ENCODE measurements around the gene PDXK. TPM values are rescaled to one million over a fixed set of nuclear protein-coding genes. Genes with fewer than 3 reads are reported as not detected.

PDXK gene
- polyA plus RNA-seq, 1 donor (not counting 4 experiments of a cell fraction or from before 2014, with no cell fraction given), result 144 TPM

DNA sequence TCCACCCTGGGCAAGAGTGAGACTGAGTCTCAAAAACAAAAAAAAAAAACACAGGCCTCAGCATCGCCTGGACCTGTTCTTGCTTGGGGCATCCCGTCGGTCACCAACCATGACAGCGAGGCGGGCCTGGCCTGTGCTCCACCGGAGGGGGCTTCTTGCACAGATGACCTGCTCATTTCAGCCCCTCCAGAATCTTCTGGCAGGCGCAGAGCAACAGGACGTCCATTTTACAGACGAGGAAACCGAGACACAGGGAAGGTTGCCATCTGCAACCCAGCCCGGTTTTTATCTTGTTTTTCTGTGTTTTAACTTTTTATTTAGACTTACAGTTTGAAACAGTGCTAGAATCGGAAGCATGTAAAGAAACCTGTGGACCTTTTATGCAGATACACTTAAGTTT, 56.3 kb downstream of the PDXK start:
- peak overlapping the region; percentile 74 for H3K27ac ChIP-seq (ENCODE audit: control insufficient read depth, insufficient read depth, low read length)
- H3K9ac ChIP-seq (ENCODE audit: control insufficient read depth, extremely low read depth, insufficient read depth, low read length), result peak overlapping the region; percentile 89
- dilution Hi-C loops (cut with MboI; ENCODE audit: extremely low pct_ligation_motif_present, low sequenced_read_pairs), result no loop called here
- H3K9me3 ChIP-seq (ENCODE audit: control insufficient read depth, low read depth, low read length), result no peaks in the 10 kb centered on the region
- peaks cover 5% of the 10 kb centered on the region for H4K20me1 ChIP-seq (ENCODE audit: control insufficient read depth, extremely low read depth, insufficient read depth, low read length)
- H3K4me3 ChIP-seq (ENCODE audit: control insufficient read depth in 2 of 3, extremely low read depth in 1 of 3, insufficient read depth in 2 of 3, low read depth in 1 of 3, low read length in 3 of 3), result peak overlapping the region; percentile 71 to 84 (median 82)
- peak overlapping the region; percentile 81 for H3K4me2 ChIP-seq (ENCODE audit: control insufficient read depth, extremely low read depth, insufficient read depth, low read depth, low read length)
- peaks cover 17 to 24% of the 10 kb centered on the region in 2 experiments for H3K36me3 ChIP-seq (ENCODE audit: control insufficient read depth in 2 of 2, extremely low read depth in 1 of 2, insufficient read depth in 2 of 2, low read length in 2 of 2)
- peaks cover 13% of the 10 kb centered on the region for H3K79me2 ChIP-seq (ENCODE audit: control insufficient read depth, insufficient read depth, low read length)
- no peaks in the 10 kb centered on the region for H3K9me1 ChIP-seq (ENCODE audit: control insufficient read depth, extremely low read depth, insufficient read depth, low read length)
- H3K27me3 ChIP-seq (ENCODE audit: control insufficient read depth, extremely low read depth, insufficient read depth, low read length), result no peaks in the 10 kb centered on the region
- FAIRE-seq, result no peak
- DNase-seq (ENCODE audit: low read depth, low spot score), result no peak
- TF ChIP-seq EZH2 (IDR thresholded peaks at IDR 0.05; ENCODE audit: low read length), result no peak
- TF ChIP-seq, protein P1, sequence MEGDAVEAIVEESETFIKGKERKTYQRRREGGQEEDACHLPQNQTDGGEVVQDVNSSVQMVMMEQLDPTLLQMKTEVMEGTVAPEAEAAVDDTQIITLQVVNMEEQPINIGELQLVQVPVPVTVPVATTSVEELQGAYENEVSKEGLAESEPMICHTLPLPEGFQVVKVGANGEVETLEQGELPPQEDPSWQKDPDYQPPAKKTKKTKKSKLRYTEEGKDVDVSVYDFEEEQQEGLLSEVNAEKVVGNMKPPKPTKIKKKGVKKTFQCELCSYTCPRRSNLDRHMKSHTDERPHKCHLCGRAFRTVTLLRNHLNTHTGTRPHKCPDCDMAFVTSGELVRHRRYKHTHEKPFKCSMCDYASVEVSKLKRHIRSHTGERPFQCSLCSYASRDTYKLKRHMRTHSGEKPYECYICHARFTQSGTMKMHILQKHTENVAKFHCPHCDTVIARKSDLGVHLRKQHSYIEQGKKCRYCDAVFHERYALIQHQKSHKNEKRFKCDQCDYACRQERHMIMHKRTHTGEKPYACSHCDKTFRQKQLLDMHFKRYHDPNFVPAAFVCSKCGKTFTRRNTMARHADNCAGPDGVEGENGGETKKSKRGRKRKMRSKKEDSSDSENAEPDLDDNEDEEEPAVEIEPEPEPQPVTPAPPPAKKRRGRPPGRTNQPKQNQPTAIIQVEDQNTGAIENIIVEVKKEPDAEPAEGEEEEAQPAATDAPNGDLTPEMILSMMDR (optimal IDR thresholded peaks at IDR 0.05 in 1 of 3, IDR thresholded peaks at IDR 0.05 in 1 of 3, conservative IDR thresholded peaks at IDR 0.05 in 1 of 3; ENCODE audit: extremely low read depth in 1 of 3, insufficient read depth in 2 of 3, low read length in 3 of 3), result no peak
- H3K4me1 ChIP-seq (ENCODE audit: control insufficient read depth, extremely low read depth, insufficient read depth, low read length), result peaks cover 8% of the 10 kb centered on the region
- no peak overlapping the region for H2AFZ ChIP-seq (ENCODE audit: control insufficient read depth, low read length)

DNA sequence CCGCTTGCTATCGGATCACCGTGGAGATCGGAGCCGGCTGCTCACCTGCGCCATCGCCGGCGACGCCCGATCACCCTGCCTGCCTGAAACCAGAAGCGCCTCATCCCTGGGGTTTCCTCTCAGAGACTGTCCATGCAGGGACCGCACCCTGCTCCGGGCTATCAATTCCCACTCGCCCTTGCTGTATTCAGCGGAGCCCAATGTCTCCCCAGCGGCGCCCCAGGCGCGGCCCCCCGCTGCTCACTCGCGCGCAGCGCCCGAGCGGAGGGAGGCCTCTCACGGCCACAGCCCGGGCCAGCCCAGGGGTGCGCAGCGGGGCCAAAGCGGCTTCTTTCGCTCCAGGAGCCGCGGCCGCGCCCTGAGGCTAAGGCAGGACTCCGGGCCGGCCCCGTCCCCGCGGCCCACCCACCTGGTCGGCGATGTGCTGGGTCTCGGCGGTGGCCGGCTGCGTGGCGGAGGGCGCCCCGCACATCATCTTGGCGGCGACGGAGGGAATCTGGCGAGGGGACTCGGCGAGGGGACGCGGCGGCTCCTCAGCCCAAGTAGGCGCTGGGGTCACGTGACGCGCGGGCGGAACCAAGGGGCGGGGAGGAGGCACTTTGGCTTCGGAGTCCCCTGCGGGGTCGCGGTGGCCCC, 57.0 kb downstream of the PDXK start, which contains the start of gene CSTB:
TSS of gene CSTB (minus strand) at position 514 of the 636 bp plus-strand sequence. CDS start at position 475, 39 bp downstream.
- no peak for DNase-seq (ENCODE audit: low read depth, low spot score)
- H3K4me1 ChIP-seq (ENCODE audit: control insufficient read depth, extremely low read depth, insufficient read depth, low read length), result peaks cover 8% of the 10 kb centered on the region

More for the DNA sequence above, 57.0 kb downstream of the PDXK start, which contains the start of gene CSTB:
- H3K4me3 ChIP-seq (ENCODE audit: control insufficient read depth in 2 of 3, extremely low read depth in 1 of 3, insufficient read depth in 2 of 3, low read depth in 1 of 3, low read length in 3 of 3), result peak within 1 kb of the TSS; percentile 71 to 84 (median 82)
- dilution Hi-C loops (cut with MboI; ENCODE audit: extremely low pct_ligation_motif_present, low sequenced_read_pairs), result no loop called here
- no peaks in the 10 kb centered on the region for H3K9me3 ChIP-seq (ENCODE audit: control insufficient read depth, low read depth, low read length)
- peak within 1 kb of the TSS; percentile 81 for H3K4me2 ChIP-seq (ENCODE audit: control insufficient read depth, extremely low read depth, insufficient read depth, low read depth, low read length)
- peak within 1 kb of the TSS; percentile 70 for H2AFZ ChIP-seq (ENCODE audit: control insufficient read depth, low read length)
- H3K79me2 ChIP-seq (ENCODE audit: control insufficient read depth, insufficient read depth, low read length), result peaks cover 13% of the 10 kb centered on the region
- peaks cover 5% of the 10 kb centered on the region for H4K20me1 ChIP-seq (ENCODE audit: control insufficient read depth, extremely low read depth, insufficient read depth, low read length)
- no peaks in the 10 kb centered on the region for H3K9me1 ChIP-seq (ENCODE audit: control insufficient read depth, extremely low read depth, insufficient read depth, low read length)
- peak within 1 kb of the TSS; percentile 74 for H3K27ac ChIP-seq (ENCODE audit: control insufficient read depth, insufficient read depth, low read length)
- no peak for FAIRE-seq
- peaks cover 17 to 24% of the 10 kb centered on the region in 2 experiments for H3K36me3 ChIP-seq (ENCODE audit: control insufficient read depth in 2 of 2, extremely low read depth in 1 of 2, insufficient read depth in 2 of 2, low read length in 2 of 2)
- H3K27me3 ChIP-seq (ENCODE audit: control insufficient read depth, extremely low read depth, insufficient read depth, low read length), result no peaks in the 10 kb centered on the region
- H3K9ac ChIP-seq (ENCODE audit: control insufficient read depth, extremely low read depth, insufficient read depth, low read length), result peak within 1 kb of the TSS; percentile 89
- TF ChIP-seq EZH2 (IDR thresholded peaks at IDR 0.05; ENCODE audit: low read length), result no peak
- TF ChIP-seq, protein P1 (optimal IDR thresholded peaks at IDR 0.05 in 1 of 3, IDR thresholded peaks at IDR 0.05 in 1 of 3, conservative IDR thresholded peaks at IDR 0.05 in 1 of 3; ENCODE audit: extremely low read depth in 1 of 3, insufficient read depth in 2 of 3, low read length in 3 of 3), result no peak
